ENCODE results near the gene TTLL10.
"Not testable (repeated sequence)": the region's sequence is repeated elsewhere in the genome, so short reads cannot be mapped to it uniquely, and the experiment has no call there.

TTLL10 gene

GRCh38 chr1:1140673-1141072, 33.0 kb upstream of the TTLL10 start:
- DNase-seq (ENCODE audit: low read depth in 1 of 2, low spot score in 1 of 2), result no peak

DNA sequence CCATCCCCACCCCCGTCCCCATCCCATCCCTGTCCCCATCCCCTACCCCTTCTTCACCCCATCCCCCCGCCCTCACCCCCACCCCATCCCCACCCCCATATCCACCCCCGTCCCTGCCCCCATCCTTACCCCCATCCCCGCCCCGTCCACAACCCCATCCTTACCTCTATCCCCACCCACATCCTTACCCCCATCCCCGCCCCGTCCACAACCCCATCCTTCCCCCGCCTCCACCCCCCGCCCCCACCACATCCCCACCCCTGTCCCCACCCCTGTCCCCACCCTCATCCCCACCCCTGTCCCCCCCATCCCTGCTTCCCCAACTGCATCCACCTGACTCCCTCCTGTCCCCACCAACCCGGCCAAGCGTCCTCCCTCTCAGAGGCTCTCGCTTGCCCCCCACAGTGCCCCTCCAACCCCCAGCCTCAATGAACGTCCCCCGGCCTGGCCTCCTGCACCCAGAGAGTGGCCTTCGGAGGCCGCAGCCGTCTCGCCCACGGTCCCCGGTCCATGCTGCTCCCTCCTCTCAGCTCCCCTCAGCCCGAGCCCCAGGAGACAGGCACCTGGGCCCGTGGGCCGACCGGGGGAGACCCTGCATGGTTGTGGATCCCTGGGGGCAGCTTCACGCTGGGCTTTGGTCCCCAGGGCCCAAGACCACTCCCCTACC, 32.3 kb upstream of the TTLL10 start:
- DNase-seq (ENCODE audit: low read depth in 1 of 2, low spot score in 1 of 2), result no peak

GRCh38 chr1:1141911-1142250, 31.8 kb upstream of the TTLL10 start:
- no peak for DNase-seq (ENCODE audit: low read depth in 1 of 2, low spot score in 1 of 2)

DNA sequence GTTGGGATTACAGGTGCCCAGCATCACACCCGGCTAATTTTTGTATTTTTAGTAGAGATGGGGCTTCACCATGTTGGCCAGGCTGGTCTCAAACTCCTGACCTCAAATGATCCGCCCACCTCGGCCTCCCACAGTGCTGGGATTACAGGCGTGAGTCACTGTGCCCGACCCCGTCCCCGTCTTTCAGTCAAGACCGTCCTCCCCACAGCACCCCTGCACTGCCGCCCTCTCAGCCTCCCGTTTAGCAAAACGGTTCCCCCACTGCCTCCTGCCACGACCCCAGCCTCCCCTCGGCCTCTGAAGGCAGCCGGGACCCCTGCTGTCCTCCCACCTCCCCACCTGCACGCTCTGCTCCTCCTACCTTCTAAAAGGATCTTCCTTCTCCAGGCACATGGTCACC, 31.3 kb upstream of the TTLL10 start:
- DNase-seq (ENCODE audit: low read depth in 1 of 2, low spot score in 1 of 2), result not testable (repeated sequence)

GRCh38 chr1:1142844-1143243, 30.8 kb upstream of the TTLL10 start:
- no peak for DNase-seq (ENCODE audit: low read depth in 1 of 2, low spot score in 1 of 2)

GRCh38 chr1:1143636-1144035, 30.0 kb upstream of the TTLL10 start:
- DNase-seq (ENCODE audit: low read depth in 1 of 2, low spot score in 1 of 2), result no peak

GRCh38 chr1:1144122-1144842, 29.4 kb upstream of the TTLL10 start:
- peak; percentile 26 to 29 for DNase-seq (ENCODE audit: low read depth in 1 of 2, low spot score in 1 of 2)

DNA sequence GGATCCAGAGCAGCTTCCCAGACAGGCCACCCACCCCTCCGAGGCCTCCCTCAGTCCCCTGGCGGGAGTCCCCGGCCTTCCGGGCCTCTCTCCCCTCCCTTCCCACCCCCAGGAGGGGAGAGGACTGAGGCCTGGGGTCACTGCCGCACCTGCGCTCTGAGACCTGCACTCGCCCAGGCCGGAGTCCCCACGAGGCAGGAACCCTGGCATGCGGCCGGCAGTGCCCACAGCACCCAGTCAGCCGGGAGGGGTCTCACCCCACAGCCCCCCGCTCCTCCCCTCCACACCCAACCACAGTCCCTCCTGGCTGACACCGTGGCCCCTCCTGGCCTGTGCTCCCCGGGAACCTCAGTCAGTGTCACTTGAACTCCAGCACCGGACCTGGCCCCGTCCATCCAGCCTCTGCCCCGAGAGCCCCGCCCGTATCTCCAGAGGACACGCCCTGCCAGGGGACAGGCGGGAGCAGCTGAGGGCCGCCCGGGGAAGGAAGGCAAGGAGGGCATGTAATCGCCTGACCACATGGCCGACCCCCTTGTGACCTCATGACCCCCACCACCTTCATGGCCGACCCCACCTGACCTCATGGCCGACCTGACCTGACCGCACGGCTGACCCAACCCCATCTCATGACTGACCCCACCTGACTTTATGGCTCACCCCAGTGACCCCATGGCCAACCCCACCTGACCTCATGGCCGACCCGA, 28.7 kb upstream of the TTLL10 start:
- DNase-seq (ENCODE audit: low read depth in 1 of 2, low spot score in 1 of 2), result no peak

- DNase-seq (ENCODE audit: low read depth in 1 of 2, low spot score in 1 of 2), result no peak
These were observed 28.1 kb upstream of the TTLL10 start for GRCh38 chr1:1145547-1145914.

GRCh38 chr1:1146026-1146425, 27.7 kb upstream of the TTLL10 start:
- DNase-seq (ENCODE audit: low read depth in 1 of 2, low spot score in 1 of 2), result no peak

DNA sequence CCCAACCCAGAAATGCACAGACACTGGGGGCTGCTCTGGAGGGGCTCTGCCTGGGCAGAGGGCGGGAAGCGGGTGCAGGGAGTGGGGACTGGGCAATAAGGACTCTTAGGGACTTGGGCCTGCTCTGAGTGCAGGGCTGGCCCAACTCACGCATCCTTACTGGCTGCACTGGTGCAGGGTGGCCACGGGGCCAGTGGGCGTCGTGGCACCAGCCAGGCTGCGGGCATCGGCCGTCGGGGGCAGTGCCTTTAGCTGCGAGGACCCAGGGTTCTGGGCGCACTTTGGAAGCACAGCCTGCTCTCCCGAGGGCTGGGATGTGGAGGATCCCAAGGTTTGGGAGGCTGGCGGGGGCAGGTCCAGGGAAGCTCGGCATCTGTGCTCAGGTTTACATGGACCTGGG, 27.1 kb upstream of the TTLL10 start:
- no peak for DNase-seq (ENCODE audit: low read depth in 1 of 2, low spot score in 1 of 2)

- DNase-seq (ENCODE audit: low read depth in 1 of 2, low spot score in 1 of 2), result no peak
These were observed 25.6 kb upstream of the TTLL10 start for GRCh38 chr1:1148061-1148460.

DNA sequence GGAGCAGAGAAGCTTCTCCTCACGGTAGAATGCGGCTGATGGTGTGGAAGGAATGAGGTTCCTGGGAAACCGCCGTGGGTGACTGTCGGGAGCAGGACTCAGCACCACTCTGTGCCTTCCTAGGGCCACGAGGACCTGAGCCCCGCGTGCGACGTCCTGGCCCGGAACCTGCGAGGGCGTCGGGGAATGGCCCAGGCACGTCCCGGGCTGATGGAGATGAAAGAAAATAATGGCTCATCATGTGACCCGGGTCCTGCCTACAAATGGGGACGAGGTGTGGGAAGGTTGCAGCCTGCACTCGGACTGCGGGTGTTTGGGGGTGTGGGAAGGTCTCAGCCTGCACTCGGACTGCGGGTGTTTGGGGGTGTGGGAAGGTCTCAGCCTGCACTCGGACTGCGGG, 25.1 kb upstream of the TTLL10 start:
- DNase-seq (ENCODE audit: low read depth in 1 of 2, low spot score in 1 of 2), result no peak

- no peak for DNase-seq (ENCODE audit: low read depth in 1 of 2, low spot score in 1 of 2)
These were observed 24.3 kb upstream of the TTLL10 start for GRCh38 chr1:1149416-1149815.

DNA sequence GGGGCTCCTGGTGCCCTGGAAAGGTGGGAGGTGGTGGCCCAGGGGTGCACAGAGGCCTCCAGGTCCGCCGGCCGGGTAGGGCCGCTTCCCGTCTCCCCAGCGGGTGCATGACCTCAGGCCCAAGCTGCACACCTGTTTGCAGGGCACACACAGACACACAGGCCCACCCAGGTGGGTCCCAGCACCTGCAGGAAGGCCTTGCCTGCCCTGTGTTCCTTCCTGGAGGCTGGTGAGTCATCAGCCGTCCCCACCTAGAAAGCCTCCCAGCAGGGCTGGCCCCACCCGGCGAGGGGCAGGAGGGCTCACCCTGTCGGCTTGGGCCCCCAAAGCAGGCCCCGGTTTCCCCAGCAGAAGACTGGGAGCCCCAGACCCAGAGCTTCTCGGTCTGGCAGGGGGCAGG, 23.6 kb upstream of the TTLL10 start:
- no peak for DNase-seq (ENCODE audit: low read depth in 1 of 2, low spot score in 1 of 2)

- DNase-seq (ENCODE audit: low read depth in 1 of 2, low spot score in 1 of 2), result no peak
These were observed 22.4 kb upstream of the TTLL10 start for GRCh38 chr1:1151306-1151705.

GRCh38 chr1:1152431-1152830, 21.2 kb upstream of the TTLL10 start:
- DNase-seq (ENCODE audit: low read depth in 1 of 2, low spot score in 1 of 2), result not testable (repeated sequence)

- not testable (repeated sequence) for DNase-seq (ENCODE audit: low read depth in 1 of 2, low spot score in 1 of 2)
These were observed 20.5 kb upstream of the TTLL10 start for GRCh38 chr1:1153215-1153614.

DNA sequence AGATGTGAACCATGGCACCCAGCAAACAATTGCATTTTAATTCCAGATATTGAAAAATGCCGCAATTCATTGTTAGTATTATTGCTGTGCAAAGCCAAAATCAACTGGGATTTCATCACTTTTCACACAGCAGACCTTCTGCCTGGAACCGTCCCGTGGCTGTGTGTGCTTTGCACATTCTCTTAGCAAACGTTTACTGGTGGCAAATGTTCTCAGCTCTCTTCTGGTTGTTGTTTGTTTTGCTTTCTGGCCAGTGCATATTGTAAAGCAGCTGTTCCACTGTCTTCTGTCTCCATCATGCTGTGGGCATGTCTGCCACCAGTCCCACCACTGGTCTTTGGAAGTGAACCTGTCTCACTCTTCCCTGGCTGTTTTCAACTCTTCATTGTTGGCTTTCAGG, 19.8 kb upstream of the TTLL10 start:
- no peak for DNase-seq (ENCODE audit: low read depth in 1 of 2, low spot score in 1 of 2)

DNA sequence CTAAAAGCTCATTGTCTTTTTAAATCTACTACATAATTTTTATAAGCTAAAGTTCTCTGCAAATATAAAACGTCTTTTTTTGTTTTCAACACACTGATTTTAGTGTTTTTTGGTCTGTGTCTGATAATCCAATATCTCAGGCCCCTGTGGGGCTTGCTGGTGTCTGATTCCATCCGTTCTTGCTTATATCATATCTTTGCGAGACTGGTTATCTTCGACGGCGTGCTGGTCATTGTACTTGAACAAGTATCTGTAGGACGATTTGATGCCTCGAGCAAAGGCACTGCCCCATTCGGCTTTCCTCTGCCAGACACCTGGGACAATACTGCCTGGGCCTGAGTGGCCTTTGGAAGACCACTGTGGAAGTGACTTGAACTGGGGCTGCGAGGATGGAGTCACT, 18.4 kb upstream of the TTLL10 start:
- no peak for DNase-seq (ENCODE audit: low read depth in 1 of 2, low spot score in 1 of 2)

GRCh38 chr1:1156140-1157032, 17.3 kb upstream of the TTLL10 start:
- no peak for DNase-seq (ENCODE audit: low read depth in 1 of 2, low spot score in 1 of 2)

DNA sequence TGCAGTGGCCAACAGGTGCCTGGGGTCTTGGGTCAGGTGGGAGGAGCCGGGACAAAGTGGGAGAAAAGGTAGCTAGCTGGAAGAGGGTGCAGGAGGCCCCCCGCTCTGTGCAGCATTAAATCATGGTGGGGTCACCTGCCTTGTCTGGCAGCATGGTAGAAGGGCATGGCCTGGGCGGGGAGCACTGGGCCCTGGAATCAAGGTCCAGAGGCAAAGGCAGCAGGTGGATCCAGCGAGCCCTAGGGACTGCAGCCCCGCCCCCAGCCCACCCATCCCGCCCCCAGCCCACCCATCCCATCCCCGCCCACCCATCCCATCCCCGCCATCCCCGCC, 16.7 kb upstream of the TTLL10 start:
- no peak for DNase-seq (ENCODE audit: low read depth in 1 of 2, low spot score in 1 of 2)

Measured in activated T-helper 1 cell treated with anti-CD3 and anti-CD28 coated beads, Interleukin-2, amount 50 U/mL, for 16 hours (primary cell).